ENCODE data around the gene MAP3K19.

- TF ChIP-seq, protein P1, sequence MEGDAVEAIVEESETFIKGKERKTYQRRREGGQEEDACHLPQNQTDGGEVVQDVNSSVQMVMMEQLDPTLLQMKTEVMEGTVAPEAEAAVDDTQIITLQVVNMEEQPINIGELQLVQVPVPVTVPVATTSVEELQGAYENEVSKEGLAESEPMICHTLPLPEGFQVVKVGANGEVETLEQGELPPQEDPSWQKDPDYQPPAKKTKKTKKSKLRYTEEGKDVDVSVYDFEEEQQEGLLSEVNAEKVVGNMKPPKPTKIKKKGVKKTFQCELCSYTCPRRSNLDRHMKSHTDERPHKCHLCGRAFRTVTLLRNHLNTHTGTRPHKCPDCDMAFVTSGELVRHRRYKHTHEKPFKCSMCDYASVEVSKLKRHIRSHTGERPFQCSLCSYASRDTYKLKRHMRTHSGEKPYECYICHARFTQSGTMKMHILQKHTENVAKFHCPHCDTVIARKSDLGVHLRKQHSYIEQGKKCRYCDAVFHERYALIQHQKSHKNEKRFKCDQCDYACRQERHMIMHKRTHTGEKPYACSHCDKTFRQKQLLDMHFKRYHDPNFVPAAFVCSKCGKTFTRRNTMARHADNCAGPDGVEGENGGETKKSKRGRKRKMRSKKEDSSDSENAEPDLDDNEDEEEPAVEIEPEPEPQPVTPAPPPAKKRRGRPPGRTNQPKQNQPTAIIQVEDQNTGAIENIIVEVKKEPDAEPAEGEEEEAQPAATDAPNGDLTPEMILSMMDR (IDR thresholded peaks at IDR 0.05; ENCODE audit: insufficient read depth, low read depth, low read length), result no peak
- TF ChIP-seq EZH2 (IDR thresholded peaks at IDR 0.05; ENCODE audit: insufficient read depth, low read length), result no peak
These were observed 68.0 kb downstream of the MAP3K19 start for GRCh38 chr2:134979221-134979620.
